HUES6 (cell line): ENCODE results near the gene CST9.
"Not testable (repeated sequence)": the region's sequence is repeated elsewhere in the genome, so short reads cannot be mapped to it uniquely, and the experiment has no call there.

Experiments
- H3K27ac ChIP-seq: 2 replicates; pipeline ENCODE4 v1.7.0; 2013; ENCODE audit warnings: low read depth, mild to moderate bottlenecking, low read length, inconsistent platforms
- H3K27me3 ChIP-seq: 2 replicates; pipeline ENCODE4 v1.6.1; 2013; ENCODE audit warnings: low read length; ENCODE audit not compliant: control insufficient read depth, insufficient read depth
- H3K36me3 ChIP-seq: 2 replicates; pipeline ENCODE4 v1.6.1; 2013; ENCODE audit warnings: low read length; ENCODE audit not compliant: control insufficient read depth, insufficient read depth
- H3K4me1 ChIP-seq: 2 replicates; pipeline ENCODE4 v1.6.1; 2013; ENCODE audit warnings: low read length; ENCODE audit not compliant: control insufficient read depth, insufficient read depth
- H3K4me3 ChIP-seq: 2 replicates; pipeline ENCODE4 v1.5.1; 2013; ENCODE audit warnings: low read depth, low read length
- H3K9ac ChIP-seq: one replicate; pipeline ENCODE4 v1.6.1; 2013; ENCODE audit warnings: mild to moderate bottlenecking, low read length
- H3K9me3 ChIP-seq: 2 replicates; pipeline ENCODE4 v1.6.1; 2013; ENCODE audit warnings: low read depth, low read length; ENCODE audit not compliant: control insufficient read depth, insufficient read depth

The CST9 gene

DNA sequence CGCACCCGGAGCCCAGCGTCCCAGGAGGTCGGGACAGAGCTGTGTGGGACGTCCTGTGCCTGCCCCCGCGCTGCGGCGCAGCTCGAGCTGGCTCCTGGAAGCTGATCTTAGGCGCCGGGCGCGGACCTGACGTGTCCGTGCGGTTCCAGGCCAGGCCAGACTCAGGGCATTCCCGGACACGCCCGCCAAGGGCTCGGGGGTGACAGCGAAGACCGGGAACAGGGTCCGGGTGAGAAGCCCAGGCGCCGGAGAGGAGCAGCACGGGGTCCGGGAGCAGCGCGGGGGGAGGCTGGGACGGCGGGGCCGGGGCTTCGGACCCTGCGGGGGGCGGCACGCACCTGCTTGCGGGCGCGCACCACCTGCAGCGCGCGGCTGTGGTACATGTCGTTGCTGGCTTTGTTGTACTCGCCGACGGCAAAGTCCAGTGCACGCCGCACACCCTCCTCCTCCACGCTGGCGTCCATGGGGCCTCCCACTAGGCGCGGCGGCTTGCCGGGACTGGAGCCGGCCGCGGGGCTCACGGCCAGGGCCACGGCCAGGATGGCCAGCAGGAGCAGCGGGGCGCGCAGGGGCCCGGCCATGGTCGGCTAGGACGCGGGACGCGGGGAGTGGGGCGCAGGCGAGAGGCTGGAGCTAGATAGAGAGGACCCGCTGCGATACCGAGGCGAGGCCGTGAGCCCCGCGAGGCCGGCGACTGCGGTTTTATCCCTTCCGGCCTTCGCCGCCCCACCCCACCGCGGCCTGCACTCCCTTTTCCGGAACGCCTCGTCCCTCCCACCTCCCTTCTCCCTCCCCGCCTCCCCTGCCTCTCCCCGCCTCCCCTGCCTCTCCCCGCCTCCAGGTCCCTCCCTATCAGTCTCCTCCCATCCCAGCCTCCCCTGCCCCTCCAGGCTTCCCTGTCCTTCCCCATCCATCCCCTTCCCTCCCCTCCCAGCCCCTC, 31.8 kb upstream of the CST9 start, which contains the start of gene CST3:
Gene CST3 (minus strand): TSS at position 674 of the 940 bp plus-strand sequence. CDS start 93 bp downstream, at position 581.
- peak within 1 kb of the TSS; percentile 86 for H3K9ac ChIP-seq
- H3K36me3 ChIP-seq: peaks cover 11% of the 10 kb centered on the region
- peak within 1 kb of the TSS; percentile 90 for H3K4me3 ChIP-seq
- H3K9me3 ChIP-seq: no peaks in the 10 kb centered on the region
- peaks cover 27% of the 10 kb centered on the region for H3K4me1 ChIP-seq
- no peak within 1 kb of the TSS; the same call in 1 of the 2 replicates for H3K27ac ChIP-seq
- H3K27me3 ChIP-seq: peaks cover 9% of the 10 kb centered on the region

DNA sequence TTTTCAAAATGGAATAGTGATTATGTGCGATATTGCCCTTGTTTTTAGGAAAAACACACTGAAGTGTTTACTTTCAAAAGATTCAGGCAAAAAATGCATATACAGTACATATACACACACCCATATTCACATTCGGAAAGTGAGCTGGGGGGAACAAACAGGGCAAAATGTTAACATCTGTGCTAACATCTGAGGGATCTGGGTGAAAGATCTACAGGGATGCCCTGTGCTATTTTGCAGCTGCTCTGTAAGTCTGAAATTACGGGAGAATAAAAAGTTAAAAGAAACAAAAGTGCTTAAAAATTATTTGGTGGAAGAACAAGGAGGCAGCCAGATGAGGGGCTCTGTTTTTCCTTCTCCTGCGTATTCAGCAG, 31.2 kb upstream of the CST9 start:
- Histone ChIP-seq H3K9me3 (no peaks in the 10 kb centered on the region), H3K4me1 (peaks cover 23% of the 10 kb centered on the region), H3K36me3 (peaks cover 11% of the 10 kb centered on the region), H3K9ac (peak overlapping the region; percentile 86), H3K27ac (no peak overlapping the region; the same call in 1 of the 2 replicates), H3K27me3 (peaks cover 9% of the 10 kb centered on the region), H3K4me3 (peak overlapping the region; percentile 90)

DNA sequence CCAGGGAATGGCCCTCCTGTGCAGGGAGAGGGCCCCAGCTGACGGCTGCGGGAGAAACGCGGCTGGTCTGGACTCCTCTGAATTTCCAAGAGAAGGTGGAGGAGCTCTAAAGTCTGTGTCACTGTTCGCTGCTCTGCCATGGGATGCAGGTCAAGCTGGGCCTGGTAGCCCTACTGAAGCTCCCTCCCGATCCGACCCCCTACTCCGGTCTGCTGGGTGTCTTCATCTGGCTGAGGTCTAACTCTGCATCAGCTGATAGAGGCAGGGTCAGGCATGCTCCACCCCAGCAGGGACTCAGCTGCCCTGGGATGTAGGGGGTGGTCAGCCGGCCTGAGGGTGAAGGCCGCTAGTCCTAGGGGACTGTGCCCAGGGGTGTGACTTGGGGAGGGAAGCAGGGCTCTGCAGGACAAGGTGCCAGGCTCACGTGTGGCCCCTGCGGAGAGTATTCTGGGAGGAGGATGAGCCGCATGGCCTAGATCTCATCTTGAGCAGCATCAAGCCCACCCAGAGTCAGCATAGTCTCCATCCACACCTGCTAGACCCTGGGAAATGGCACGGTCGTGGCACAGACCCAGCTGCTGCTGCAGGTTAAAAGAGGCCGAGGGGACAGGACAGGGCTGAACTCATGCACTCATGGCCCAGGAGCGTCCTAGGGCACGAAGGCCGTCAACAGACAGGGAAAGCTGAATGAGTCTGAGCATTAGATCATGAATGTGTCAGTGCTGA, 30.6 kb upstream of the CST9 start:
- Histone ChIP-seq H3K27me3 (peaks cover 9% of the 10 kb centered on the region), H3K36me3 (peaks cover 11% of the 10 kb centered on the region), H3K9me3 (no peaks in the 10 kb centered on the region), H3K9ac (no peak overlapping the region), H3K4me3 (peak overlapping the region; percentile 90), H3K27ac (no peak overlapping the region), H3K4me1 (peaks cover 23% of the 10 kb centered on the region)

DNA sequence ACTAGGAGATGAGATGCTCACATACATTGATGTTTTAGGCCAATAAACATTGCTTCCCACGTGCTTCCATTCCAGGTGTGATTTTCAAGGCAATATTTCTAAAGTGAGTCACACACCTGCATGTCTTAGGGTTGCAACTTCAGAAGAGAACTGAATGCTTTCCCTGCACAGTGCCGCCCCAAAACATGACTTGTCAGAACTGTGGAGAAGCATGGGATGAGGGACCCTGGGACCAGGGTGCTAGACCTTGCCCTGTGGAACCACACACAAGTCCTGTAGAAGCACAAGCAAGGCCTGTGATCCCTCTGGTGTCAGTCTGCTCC, 30.0 kb upstream of the CST9 start:
- H3K4me3 ChIP-seq, H3K27ac ChIP-seq, H3K9me3 ChIP-seq, H3K9ac ChIP-seq, H3K27me3 ChIP-seq: not testable (repeated sequence)
- peaks cover 11% of the 10 kb centered on the region for H3K36me3 ChIP-seq
- peaks cover 20% of the 10 kb centered on the region for H3K4me1 ChIP-seq

DNA sequence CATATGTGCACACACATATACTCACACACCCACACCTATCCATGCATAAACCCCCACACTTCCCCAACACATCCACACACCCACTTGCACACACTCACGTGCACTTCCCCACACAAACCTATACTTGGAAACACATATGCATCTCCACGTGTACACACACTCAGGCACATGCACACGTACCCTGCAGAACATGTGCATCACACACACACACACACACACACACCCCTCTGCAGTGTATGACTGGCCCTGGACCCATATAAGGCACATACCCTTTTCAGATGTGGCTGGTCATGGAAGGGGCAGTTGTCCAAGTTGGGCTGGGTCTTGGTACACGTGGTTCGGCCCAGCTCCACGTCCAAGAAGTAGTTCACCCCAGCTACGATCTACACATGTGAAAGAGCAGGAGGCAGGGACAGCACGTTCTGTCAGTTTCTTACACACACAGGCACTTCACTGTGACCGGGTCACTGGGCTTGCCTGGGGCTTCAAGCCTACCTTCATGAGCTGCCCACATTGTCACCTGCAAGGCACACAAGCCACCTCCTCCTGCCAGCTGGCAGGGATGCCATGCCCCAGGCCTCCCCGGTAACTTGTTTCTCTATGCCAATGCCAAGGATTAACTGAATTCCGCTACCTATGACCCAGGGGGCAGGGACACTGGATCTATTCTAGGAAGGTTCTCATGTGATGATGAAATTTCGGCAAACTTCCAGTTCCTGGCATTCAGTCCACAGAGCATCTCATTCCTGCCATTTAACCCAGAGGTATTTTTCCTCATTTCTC, 29.5 kb upstream of the CST9 start:
- peaks cover 15% of the 10 kb centered on the region for H3K4me1 ChIP-seq
- no peak overlapping the region for H3K4me3 ChIP-seq
- no peak overlapping the region for H3K27ac ChIP-seq
- H3K36me3 ChIP-seq: peaks cover 11% of the 10 kb centered on the region
- no peaks in the 10 kb centered on the region for H3K9me3 ChIP-seq
- H3K9ac ChIP-seq: no peak overlapping the region
- peaks cover 9% of the 10 kb centered on the region for H3K27me3 ChIP-seq

DNA sequence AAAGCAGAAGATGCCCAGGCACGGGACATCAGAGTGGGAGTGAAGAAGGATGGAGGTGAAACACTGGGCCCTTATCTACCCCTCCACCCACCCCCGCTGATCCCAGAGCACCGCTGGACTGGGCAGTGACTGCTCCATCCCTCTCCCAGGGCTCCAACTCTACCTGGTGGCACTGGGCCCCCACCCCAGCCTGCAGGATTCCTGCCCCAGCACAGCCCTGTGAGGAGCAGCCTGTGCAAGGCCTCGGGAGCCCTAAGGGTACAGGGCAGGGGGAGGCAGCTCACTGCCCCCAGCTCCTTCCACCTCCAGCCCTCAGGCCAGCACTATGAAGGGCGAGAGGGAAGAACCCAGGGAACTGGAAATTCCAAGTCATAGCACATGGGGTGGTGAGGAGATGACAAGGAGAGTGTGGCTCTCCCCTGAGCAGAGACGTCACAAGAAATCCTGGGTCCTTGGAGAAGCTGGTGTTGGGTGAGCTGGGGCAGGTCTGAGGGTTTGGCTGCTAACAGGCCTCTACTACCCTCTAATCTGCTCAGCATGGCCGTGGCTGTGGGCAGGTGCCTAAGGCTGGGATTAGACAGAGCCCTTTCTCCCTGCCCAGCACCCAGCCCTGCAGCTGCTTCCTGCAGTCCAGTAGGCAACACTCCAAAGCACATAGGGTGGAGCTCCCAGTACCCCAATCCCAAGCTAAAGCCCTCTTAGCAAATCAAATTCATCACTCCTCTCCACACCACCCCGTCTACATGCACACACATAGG, 28.5 kb upstream of the CST9 start:
- no peak overlapping the region for H3K27ac ChIP-seq
- no peak overlapping the region for H3K4me3 ChIP-seq
- H3K9me3 ChIP-seq: no peaks in the 10 kb centered on the region
- peaks cover 18% of the 10 kb centered on the region for H3K4me1 ChIP-seq
- H3K9ac ChIP-seq: no peak overlapping the region
- H3K27me3 ChIP-seq: peaks cover 9% of the 10 kb centered on the region
- H3K36me3 ChIP-seq: peaks cover 11% of the 10 kb centered on the region

DNA sequence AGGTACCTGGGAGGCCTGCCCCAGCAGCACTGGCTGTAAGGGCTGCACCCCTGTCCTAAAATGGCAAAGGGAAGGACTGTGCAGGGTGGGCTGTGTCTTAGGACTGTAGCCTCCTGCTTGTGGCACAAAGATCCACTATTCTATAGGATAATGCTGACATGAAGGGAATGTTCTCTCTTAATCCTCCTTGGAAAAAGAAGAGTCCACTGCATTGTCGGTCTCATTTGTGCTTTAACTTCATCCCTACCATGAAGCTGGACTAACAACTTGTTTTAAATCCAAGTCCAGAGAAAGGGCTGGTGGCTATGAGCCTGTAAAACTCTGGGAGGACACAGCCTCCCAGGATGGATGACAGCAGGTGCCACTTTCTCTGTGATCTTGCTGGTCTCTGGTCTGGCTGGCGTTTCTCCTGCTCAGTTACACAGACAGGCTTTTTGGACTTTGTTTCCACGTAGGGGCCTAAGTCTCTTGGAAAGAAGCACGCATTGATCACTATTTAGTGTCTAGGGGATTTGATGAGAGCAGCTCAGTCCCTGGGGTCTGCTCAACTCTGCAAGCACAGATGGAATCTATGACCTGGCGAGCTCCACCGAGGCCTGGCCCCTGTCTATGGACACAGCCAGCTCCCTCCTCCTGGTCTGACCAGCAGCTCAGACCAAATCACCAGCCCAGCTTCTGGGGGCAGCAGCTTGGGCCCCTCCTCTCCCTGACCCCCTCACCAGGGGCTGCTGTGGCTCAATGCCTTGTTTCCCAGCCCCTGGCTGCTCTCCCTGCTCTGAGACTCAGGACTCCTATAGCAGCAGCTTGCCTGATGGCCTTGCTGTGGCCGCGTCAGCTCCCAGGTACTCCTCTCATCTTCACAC, 27.2 kb upstream of the CST9 start:
- peaks cover 22% of the 10 kb centered on the region for H3K4me1 ChIP-seq
- peaks cover 11% of the 10 kb centered on the region for H3K36me3 ChIP-seq
- H3K9me3 ChIP-seq: no peaks in the 10 kb centered on the region
- no peak overlapping the region for H3K27ac ChIP-seq
- no peak overlapping the region for H3K4me3 ChIP-seq
- H3K27me3 ChIP-seq: peaks cover 9% of the 10 kb centered on the region
- no peak overlapping the region for H3K9ac ChIP-seq

DNA sequence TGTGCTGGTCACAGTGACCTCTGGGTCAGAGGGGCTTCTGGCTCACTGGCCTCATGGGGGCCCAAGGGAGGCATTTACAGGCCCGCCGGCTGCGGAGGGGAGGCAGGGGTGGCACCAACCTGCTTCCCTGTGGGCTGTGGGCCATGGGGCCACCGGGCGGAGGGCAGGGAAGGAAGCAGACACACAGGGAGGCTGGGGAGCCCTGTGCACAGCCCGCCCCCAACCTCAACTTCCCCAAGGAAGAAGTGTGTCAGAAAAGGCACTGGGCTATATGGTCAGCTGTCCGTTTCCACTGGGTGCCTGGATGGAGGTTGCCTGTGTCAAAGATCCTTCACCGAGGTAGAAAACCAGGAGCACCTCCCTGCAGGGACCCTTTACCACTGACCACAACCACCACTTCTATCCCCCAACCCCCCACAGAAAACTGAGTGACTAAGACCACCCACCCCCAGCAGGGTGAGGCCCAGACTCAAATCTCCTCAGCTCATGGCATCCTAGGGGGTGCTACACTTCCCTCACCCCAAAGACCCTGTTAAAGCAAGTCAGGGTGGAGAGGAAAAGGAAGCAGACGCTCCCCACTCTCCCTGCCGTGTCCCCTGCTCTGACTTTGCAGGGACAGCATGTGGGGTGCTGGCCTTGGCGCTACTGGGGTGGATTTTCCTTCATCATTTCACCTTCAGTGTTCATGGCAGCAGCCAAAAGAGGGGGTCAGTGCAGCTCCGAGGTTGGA, 26.4 kb upstream of the CST9 start:
- peaks cover 1% of the 10 kb centered on the region; the same call in 1 of the 2 replicates for H3K9me3 ChIP-seq
- H3K27me3 ChIP-seq: peaks cover 9% of the 10 kb centered on the region
- no peak overlapping the region for H3K27ac ChIP-seq
- no peak overlapping the region for H3K9ac ChIP-seq
- H3K4me3 ChIP-seq: no peak overlapping the region
- peaks cover 22% of the 10 kb centered on the region for H3K4me1 ChIP-seq
- H3K36me3 ChIP-seq: peaks cover 11% of the 10 kb centered on the region

DNA sequence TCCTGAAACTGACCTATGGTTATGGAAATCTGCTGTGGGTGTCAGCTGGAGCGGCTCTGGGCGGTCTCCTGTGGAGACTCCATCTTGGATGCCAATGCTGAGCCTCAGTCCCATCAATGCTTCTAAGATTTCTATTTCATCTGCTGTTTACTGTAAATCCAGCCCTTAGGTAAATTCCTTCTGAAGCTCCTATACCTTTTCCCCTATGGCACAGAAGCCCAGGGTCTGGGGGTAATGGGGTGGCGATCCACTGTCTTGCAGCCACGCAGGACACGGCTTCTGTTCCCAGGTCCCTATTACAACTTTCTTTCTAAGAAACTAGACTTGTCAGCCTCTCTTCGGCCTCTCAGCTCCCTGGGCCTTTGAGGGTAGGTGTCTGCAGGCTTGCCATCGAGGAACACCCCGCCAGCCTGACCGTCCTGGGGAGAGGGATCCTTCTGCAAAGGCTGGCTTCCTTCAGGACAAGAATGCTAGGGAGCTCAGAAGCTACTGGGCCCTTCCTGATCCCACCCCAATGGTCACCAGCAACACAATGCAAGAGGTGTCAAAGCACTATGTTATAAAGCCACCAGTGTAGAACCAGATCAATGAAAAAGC, 25.6 kb upstream of the CST9 start:
- H3K27ac ChIP-seq: no peak overlapping the region
- peaks cover 2% of the 10 kb centered on the region; the same call in 1 of the 2 replicates for H3K27me3 ChIP-seq
- H3K4me3 ChIP-seq: no peak overlapping the region
- peaks cover 16% of the 10 kb centered on the region for H3K4me1 ChIP-seq
- peaks cover 8% of the 10 kb centered on the region; the same call in 1 of the 2 replicates for H3K9me3 ChIP-seq
- H3K36me3 ChIP-seq: peaks cover 11% of the 10 kb centered on the region
- no peak overlapping the region for H3K9ac ChIP-seq
